Right lung (tissue), 10 donors: Measurements from ENCODE around the gene CD200R1L. TPM values are rescaled to one million over a fixed set of nuclear protein-coding genes. Genes with fewer than 3 reads are reported as not detected.
"Not testable (repeated sequence)": the region's sequence is repeated elsewhere in the genome, so short reads cannot be mapped to it uniquely, and the experiment has no call there.

ENCODE experiments used
- DNase-seq, 2 donors: peaks; one replicate each; pipeline ENCODE4 v3.0.0-alpha.2; 2013
- long read RNA-seq, 8 donors: transcript quantifications; one replicate each; lab custom pipeline, GENCODE V29; 2026
- polyA plus RNA-seq, 5 donors: library from polyadenylated mRNA; unstranded; fragments of 120-200 nt; gene quantifications; one replicate each; pipeline versions ENCODE4 v1.2.1 to v1.2.3, GENCODE V29; 2013; ENCODE audit warnings: inconsistent platforms in 1 of 5, low replicate concordance in 1 of 5; ENCODE audit not compliant: insufficient read length in 5 of 5, insufficient read depth in 1 of 5

Gene CD200R1L, protein sequence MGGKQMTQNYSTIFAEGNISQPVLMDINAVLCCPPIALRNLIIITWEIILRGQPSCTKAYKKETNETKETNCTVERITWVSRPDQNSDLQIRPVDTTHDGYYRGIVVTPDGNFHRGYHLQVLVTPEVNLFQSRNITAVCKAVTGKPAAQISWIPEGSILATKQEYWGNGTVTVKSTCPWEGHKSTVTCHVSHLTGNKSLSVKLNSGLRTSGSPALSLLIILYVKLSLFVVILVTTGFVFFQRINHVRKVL
- not detected for polyA plus RNA-seq
- long read RNA-seq, donor 1, result 0 reads
- long read RNA-seq, donor 2, result 0 reads
- long read RNA-seq, donor 3, result 0 reads
- long read RNA-seq, donor 4, result 0 reads
- long read RNA-seq, donor 5, result 0 reads
- long read RNA-seq, donor 6, result 0 reads
- long read RNA-seq, donor 7, result 0 reads
- long read RNA-seq, donor 8, result 0 reads

GRCh38 chr3:112846764-112847163, at the start of gene CD200R1L:
Gene CD200R1L (minus strand): TSS chr3:112846864. CDS start chr3:112829367, 17,497 bp downstream.
- no peak for DNase-seq

GRCh38 chr3:112894258-112894657, 47.6 kb upstream of the CD200R1L start:
- DNase-seq, result no peak

GRCh38 chr3:112889357-112889756, 42.7 kb upstream of the CD200R1L start:
- no peak for DNase-seq

DNA sequence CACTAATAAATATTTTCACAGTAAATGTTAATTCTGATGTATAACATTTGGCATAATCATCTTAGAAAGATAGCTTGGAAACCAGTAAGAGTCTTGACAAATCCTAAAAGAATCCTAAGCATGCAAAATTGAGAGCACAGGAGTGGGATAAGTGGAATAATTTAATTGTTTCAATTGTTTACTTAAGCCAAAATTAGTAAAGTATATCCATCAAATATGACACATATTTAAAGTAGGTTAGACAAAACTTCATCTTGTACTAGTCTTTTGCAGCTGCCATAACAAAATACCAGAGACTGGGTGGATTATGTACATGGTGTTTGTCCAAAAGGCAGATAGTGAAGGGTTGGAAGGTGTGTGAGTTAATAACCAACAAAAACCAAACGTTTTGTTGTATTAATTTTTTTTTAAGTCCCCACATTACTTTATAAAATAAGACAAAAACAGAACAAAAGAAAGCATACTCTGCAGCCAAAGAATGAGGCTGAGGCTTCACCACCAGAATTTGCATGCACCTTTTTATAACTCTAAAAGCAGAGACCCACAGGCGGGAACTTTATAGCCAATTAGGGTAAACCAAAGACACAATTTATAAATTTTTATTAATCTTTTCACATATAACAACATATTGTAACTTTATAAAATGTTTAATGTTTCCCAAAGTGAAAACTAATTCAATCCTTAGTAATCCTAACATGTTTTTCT, 41.9 kb upstream of the CD200R1L start:
- no peak for DNase-seq

DNA sequence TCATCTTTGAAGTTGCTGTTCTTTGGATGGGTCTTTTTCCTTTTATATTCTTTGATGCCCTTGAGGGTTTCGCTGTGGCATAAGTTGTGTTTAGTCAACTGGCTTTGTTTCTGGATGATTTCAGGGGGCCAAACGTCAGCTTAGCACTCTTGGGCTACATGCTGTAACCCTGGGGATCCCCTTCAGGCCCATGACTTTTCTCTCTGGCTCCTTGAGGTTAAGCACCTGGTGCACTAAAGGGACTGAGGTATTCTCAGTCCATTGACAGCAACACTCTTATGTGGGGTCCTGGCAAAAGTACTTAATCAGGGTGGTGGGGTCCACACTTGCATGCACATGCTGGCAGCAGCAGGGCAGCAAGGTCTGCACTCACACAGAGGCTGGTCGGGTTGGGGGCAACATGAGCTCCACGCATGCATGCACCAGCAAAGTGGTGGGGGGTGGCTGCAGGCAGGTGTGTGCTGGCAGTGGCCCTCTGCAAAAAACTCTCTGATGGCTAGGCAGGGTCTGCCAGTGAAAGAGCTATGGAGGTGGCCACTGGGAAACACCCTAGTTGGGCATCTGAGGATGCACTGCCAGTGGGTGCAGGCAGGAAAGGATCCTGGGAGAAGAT, 38.1 kb upstream of the CD200R1L start:
- no peak for DNase-seq

DNA sequence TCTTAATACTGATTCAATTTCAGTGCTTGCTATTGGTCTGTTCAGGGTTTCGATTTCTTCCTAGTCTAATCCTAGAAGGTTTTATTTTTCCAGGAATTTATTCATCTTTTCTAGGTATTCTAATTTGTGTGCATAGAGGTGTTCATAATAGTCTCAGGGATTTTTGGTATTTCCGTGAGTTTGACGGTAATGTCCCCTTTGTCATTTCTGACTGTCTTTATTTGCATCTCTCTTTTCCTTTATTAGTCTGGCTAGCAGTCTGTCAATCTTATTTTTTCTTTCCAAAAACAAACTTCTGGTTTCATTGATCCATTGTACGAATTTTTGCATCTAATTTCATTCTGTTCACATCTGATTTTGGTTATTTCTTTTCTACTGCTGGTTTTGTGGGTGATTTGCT, 35.2 kb upstream of the CD200R1L start:
- no peak for DNase-seq

DNA sequence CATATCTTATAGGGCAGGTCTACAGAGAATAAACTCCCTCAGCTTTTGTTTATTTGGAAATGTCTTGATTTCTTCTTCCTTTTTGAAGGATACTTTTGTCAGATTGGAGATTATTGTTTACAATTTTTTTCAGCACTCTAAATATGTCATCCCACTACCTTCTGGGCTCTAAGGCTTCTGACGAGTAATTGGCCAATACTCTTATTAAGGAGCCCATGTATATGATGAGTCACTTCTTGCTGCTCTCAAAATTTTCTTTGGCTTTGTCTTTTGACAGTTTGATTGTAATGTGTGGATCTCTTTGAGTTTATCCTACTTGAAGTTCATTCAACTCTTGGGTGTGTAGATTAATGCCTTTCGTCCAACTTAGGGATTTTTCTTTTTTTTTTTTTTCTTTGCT, 28.9 kb upstream of the CD200R1L start:
- DNase-seq, result no peak

GRCh38 chr3:112874725-112875124, 28.1 kb upstream of the CD200R1L start:
- DNase-seq, result no peak

- DNase-seq, result no peak
Measured at GRCh38 chr3:112873632-112874031, 27.0 kb upstream of the CD200R1L start.

- DNase-seq, result no peak
Measured at GRCh38 chr3:112871735-112872134, 25.1 kb upstream of the CD200R1L start.

GRCh38 chr3:112865757-112866156, 19.1 kb upstream of the CD200R1L start:
- no peak for DNase-seq

DNA sequence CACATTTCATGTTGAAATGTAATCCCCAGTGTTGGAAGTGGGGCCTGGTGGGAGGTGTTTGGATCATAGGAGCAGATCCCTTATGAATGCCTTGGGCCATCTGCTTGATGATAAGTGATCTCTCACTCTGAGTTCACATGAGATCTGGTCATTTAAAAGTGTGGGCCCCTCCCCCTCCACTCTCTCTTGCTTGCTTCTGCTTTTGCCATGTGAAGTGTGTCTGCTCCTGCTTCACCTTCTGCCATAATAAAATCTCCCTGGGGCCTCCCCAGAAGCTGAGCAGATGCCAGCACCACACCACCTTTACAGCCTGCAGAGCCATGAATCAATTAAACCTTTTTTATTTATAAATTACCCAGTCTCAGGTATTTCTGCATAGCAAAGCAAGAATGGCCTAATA, 14.2 kb upstream of the CD200R1L start:
- DNase-seq, result no peak

- DNase-seq, result no peak
Measured at GRCh38 chr3:112858410-112859069, 11.9 kb upstream of the CD200R1L start.

DNA sequence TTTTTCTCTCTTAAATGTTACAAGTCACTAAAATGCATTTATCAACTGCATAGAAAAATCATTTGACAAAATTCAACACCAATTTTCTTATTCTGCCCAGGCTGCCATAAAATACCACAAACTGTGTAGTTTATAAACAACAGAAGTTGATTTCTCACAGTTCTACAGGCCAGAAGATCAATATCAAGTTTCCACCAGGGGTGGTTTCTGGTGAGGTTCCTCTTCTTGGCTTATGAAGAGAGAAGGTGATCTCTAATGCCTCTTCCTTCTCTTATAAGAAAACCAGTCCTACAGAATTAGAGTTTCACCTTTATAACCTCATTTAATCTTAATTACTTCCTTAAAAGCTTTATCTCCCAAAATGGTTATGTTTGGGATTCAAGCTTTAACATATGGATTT, 10.9 kb upstream of the CD200R1L start:
- DNase-seq, result no peak

GRCh38 chr3:112856537-112856936, 9.9 kb upstream of the CD200R1L start:
- DNase-seq, result no peak

- DNase-seq, result no peak
Measured at GRCh38 chr3:112855883-112856282, 9.2 kb upstream of the CD200R1L start.

DNA sequence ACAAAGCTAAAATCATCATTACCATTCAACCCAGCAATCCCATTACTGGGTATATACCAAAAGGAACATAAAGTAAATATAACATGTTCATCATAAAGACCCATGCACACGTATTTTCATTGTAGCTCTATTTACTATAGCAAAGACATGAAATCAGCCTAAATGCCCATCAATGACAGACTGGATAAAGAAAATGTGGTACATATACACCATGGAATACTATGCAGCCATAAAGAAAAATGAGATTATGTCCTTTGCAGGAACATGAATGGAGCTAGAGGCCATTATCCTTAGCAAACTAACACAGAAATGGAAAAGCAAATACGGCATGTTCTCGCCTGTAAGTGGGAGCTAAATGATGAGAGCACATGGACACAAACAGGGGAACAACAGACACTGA, 8.4 kb upstream of the CD200R1L start:
- DNase-seq, result not testable (repeated sequence)

DNA sequence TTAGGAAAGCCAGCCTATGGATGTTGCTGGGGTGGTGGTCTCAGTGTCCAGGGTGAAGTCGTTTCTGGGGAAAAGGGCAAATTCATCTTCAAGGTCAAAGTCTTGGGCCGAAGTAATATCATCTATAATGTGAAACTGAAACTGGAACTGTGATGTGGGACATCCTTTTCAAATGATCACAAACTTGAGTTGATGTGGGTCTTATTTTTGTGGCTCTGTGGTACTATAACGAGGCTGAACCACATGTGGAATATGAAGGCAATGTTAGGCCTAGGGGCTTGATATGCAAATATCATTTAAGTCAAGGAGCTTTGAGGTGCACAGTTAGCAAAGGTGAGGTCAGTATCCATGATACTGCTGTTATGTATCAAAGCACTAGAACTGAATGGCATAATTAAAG, 1.5 kb upstream of the CD200R1L start:
- DNase-seq, result no peak

GRCh38 chr3:112847692-112848091, 1.0 kb upstream of the CD200R1L start:
- no peak for DNase-seq

DNA sequence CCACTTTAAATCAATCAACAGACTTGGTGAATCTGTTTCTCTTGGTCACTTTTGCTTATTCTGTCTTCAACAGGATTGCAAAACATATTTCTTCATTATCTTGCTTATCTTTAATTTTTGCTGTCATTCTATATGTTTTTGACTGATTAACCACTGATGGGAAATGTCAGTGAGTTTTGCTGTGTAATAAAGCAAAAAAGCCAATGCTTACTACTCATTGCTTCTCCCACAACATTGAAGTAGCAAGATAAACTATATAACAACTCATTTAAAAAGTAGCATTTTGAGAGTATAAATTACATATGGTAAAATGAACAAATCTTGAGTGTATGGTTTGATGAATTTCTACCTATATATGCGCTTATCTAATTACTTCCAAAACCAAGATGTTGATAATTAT, 892 bp downstream of the CD200R1L start:
- DNase-seq, result no peak

DNA sequence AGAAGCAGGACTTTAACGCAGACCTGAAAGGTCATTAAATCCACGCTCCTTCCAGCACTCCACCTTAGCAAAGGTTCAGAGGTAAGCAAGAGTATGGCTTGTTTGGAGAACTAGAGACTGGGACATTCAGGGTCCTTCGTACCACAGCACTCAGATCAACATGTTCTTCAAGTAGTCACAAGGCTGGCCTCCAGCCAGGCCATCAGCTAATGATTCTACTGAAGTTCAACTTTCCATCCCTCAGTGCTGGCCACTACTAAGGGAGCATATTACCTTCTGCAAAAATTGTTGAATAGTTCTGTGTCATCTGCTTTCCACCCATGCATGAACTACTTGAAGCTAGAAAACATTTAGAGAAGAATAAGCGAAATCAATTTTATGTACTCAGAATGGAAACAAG, 17.6 kb downstream of the CD200R1L start:
- no peak for DNase-seq
